DMS114 treated with DMSO at 0.1 percent for 48 hours (cell line): Measurements from ENCODE around the gene TMEM176A.

Source experiments
- DNase-seq: peaks from one replicate; lab custom pipeline; 2025; ENCODE audit not compliant: unreplicated experiment; lab: John Stamatoyannopoulos, UW

Gene TMEM176A

DNA sequence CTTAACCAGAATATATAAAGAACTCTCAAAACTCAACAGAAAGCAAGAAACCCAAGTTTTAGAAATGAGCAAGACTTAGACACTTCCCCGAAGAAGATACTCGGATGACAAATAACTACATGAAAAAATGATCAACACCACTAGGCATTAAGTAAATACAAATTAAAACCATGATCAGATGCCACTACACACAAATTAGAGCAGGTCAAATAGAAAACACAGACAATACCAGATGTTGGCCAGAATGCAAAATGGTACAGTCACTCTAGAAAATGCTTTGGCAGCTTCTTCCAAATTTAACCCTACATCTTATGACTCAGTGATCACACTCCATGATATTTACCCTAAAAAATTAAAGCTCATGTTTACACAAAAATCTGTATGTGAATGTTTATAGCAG, 18.4 kb downstream of the TMEM176A start:
- DNase-seq, result no peak

DNA sequence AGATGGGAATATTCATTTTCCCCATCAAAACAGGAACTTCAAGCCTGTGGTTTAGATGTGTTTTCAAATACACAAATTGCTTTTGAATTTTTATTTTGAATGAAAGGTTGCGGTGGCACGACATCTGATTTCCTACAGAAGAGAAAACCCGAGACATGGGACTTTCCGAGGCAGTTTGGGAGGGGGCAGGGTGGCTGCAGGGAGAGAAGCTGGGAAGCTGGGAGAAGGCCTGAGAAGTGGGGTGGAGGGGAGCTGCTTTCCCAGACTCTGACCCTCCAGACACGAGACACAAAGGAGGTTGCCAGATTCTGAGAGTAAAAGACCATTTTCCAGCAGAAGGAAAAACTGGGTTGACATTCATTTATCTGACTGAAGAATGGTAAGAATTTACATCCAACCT, 19.6 kb downstream of the TMEM176A start:
- no peak for DNase-seq

DNA sequence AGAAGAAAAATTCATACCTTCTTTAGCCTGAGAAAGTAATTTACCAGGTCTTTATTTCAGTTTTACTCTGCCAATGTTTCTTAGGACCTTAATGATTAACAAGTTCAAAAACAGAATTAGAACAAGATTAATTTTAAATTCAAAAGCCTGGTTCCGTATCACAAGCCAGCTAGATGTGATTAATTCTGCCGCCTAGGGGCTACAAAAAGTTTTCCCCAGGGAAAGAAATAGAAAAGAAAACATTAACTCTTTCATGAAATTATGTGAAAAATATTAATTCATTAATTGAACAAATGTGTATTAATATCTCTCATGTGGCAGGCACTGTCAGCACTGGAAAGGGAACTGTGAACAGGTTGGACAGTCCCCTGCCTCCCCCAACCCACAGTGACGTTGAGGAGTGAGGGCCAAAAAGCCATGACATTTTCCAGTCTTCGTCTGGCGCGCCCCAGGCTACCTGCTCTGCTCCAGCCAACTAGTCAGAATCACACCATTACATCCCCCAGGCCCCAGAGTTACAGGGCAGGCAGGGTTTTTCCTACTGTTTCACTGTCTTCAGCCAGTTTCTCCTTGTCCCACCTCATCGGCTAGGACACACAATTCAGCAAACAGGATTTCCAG, 20.1 kb downstream of the TMEM176A start:
- DNase-seq, result no peak

DNA sequence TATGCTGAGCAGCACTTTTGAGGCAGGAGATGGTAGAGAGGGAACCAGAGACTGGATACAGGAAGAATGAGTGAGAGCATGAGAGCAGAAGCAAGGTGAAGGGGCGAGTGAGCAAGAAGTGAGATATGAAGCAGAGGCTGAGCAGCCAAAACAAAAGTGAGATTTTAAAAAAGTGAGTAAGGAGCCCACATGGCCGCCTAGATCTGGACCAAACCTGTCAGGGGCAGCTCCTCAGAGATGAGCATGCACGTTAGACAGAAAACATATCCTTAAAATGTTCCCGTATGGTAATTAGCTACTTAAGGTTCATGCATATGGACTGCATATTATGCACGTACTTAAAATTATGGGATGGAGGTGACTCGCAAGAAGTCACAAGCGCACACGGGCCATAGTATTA, 22.5 kb downstream of the TMEM176A start:
- DNase-seq, result no peak

DNA sequence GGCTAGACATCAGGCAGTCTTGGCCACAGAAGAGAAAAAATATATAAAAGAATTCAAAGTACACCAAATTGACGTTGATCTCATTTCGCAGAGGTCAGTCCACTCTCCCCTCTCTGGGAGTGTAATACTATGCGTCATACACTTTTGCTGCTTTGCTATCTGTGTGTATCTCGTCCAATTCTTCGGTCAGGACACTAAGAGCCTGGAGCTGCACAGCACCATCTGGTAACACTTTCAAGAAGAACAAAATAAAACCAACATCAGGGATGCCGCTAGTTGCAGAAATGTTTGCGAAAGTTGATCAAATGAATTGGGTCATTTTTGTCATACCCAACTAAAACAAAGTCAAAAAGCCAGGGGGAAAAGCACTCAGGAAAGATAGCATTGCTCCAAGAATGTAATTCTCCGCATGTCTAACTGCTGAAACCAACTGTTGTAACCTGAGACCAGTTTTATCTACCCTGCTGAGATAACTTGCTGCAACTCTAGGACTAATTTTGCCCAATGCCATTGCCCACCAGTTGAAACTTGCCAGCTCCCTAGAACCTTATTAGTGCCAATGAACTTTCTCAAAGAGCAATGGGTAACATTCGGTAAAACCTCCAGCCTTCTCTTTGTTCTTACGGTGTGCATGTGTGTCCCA, 23.0 kb downstream of the TMEM176A start:
- DNase-seq, result no peak

DNA sequence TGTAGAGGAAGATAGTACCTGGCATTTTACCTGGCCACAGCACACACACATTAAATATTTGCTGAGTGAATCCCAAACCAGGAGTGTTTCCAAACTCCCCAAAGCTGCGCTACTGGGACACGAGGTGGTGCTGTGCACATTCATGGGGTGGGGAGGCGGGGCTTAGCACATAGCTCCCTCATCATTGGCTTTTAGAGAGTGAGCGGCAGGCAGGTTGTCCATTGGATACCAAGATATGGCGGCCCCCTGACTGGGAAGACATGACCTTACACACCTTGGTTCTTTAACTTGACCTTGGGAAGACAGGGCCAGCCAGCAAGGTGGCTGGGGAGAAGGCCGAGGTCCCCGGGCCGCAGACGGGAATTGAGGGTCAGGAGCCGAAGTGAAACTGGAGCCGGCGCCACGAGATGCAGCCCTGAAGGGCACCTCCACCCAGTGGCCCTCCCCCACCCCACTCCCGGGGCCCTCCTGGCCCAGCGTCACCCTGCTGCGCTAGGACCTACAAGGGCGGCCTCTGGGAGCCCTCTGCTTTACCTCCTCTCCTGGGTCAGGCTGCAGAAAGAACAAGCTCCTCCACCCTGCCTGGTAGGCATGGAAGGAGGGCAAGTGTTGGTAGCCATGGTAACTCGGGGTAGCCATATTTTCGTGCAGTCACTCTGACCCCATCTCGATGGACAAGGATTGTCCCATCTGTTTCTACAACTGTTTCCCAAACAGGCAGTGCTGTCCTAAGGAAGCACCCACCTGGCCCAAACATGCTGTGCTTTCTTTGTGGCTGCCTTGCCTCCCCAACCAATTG, 24.0 kb downstream of the TMEM176A start:
- DNase-seq, result no peak

DNA sequence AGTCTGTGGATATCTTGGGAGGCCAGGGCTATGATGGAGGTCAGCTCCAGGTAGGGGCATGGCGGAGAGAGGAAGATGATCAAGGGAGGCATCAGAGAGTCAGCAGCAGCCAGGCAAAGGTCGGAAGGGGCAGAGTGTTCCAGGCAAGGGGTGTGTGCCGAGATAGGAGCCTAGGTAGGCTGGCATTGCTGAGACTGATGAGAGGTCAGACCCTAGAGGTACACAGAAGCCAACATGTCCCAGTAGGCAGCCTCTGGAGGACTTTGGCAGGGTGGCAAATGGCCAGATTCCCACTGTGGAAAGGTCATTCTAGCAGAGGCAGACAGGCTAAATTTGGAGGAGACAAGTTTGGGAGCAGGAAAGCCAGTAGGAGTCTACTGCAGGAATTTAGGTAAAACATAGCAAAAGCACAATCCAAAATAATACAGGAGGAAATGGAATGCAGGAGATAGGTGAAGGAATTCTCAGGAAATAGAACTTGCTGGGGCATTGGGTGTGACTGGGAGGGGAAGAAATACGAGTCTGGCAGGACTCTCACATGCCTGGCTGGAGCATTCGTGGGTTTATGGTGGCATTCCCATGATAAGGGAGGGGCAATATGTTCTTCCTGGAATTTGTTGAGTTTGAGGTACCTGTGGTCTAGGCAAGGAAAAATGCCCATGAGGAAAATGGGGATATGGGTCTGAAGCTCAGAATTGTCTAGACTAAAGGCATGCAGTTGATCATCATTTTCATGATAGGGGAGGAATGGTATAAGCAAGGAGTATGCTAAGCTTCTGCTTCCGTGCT, 25.7 kb downstream of the TMEM176A start:
- no peak for DNase-seq

DNA sequence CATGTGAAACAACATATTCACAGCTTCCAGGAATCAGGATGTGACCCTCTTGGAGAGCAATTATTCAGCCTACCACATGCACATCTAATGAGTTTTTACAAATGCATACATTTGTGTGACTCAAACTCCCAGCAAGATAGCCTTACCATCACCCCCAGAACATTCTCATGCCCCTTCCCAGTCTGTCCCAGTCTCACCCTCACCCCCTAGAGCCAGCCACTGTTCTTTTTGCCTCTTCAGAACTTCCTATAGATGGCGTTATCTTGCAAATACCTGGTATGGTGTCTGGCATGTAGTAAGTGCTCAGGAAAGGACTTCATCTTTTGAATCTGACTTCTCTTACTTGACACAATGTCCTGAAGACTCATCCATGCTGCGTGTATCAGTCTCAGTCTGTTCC, 27.8 kb downstream of the TMEM176A start:
- DNase-seq, result no peak

DNA sequence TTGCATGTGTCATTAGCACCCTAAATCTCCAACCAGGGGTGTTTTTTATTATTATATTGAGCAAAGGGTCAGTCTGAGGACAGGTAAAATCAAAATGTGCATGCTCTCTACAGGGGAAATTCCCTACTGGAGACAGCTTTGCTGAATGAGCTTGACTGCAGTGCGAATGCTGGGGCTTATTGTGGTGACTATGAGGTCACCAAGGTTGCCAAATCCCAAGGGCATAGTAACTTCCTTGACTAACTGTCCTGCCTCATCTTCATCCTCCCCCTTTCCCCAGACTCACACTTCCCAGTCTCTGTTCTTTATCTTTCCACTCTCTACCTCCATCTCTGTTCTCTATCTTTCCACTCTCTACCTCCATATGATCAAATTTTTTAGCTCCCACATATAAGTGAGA, 28.9 kb downstream of the TMEM176A start:
- no peak for DNase-seq

DNA sequence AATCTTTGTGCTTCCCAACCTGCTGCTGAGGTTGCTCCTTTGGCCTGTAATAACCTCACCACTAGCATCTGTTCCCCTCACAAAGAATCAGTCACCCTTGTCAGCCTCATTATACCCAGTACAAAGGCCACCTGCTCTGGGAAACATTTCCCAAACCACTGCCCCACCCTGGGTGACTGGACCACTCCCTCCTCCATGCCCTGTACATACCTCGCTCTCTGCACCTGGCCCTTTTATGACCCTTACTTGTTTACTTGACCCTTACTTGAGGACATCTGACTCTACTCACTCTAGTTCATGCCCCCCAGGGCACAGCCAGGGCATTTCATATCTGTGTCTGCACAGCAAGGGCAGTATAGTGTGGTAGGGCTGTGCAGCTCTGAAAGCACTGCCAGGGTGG, 30.4 kb downstream of the TMEM176A start:
- no peak for DNase-seq

DNA sequence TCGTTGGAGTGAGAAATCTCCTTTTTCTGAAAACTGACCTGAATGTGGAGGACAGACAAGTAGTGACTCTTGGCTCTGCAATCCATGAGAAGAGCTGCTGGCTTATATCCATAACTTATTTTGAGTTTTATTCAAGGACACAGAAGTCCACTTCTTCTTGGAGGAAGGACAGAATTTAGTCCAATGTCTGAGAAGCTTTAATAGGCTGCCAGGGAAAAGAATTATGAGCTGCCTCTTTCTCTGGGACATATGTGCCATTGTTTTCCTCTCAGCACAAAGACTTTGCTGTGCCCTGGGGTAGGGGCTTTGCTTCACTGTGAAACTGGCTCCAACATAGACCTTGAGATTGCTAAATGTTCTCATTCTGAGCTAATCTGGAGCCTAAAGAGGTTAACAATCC, 31.3 kb downstream of the TMEM176A start:
- no peak for DNase-seq

DNA sequence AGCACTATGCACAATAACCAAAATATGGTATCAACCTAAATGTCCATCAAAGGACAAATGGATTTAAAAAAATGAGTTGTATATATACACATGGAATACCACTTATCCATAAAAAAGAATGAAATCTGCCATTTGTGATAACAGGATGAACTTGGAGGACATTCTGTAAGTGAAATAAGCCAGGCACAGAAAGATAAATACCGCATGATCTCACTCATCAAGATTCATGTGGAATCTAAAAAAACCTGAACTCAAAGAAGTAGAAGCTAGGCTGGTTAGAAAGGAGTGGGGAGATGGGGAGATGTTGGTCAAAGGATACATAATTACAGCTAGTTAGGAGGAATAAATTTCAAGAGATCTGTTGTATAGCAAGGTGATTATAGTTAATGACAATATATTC, 34.5 kb downstream of the TMEM176A start:
- DNase-seq, result no peak

DNA sequence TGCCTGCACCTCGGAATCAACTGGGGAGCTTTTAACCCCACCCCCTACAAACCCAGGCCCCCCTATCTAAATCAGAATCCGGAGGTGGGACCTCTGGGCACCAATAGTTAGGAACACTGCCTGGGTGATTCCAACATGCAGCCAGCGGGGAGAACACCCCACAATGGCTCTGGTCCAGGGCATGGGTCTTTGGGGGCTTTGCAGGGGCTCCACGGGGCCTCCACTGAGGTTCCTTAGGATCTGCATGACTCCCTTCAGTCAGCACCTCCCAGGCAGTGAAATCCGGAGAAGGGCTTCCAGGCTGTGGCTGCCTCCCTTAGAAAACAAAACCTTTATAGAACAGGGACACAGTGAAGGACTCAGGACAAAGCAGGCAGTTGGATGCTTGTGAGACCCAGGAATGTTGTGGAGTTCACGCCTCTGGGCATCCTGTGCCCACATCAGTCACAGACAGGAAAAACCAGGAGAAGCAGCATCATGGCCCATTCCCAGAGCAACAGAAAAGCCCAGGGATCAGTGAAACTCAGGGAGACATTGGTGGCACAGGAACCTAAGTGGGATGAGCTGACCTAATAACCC, 35.2 kb downstream of the TMEM176A start:
- DNase-seq, result no peak

DNA sequence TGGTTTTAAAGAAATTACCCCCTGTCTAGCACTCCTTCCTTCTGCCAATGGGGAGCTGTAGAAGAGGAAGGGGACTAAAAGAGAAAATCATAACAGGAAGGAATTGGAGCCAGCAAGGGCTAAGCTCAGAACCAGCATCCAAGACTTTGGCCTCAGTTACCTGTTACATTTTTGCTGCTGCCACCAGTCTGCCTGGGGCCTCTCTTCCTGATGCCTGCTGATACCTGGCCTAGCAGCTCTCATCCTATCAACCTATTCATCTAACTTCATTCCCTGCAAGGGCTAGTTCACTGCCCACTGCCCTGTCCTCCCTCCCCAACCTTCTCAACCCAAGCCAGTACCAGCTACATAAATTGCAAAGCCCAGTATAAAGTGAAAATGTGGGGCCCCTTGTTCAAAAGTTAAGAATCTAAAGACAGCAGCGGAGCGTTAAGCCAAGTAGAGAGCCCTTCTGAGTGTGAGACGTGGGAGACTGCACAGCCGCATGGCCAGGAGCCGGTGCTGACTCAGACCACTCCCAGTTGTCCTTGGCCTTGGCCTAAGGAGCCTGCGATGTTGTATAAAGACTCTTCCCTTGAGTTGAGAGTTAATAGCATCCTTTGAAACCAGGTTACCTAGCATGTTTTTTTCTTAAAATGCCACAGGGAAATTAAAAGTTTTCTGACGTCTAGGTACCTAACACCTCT, 38.5 kb downstream of the TMEM176A start:
- DNase-seq, result no peak

DNA sequence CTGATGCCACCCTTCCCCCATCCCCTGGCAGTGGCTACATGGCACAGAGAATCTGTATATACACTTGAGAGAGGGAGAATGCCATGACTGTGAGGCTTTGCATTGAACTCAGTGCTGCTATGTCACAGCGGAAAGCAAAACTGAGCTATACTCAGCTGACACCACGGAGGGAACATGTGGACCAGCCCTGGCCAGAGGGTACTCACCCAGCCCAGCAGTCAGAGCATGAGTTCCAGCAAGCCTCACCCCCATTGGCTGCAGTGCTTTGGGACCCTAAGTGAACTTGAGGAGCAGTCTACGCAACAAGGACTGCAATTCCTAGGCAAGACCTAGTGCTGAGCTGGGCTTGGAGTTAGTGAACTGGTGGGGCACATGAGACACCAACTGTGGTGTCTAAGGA, 41.4 kb downstream of the TMEM176A start:
- DNase-seq, result no peak

DNA sequence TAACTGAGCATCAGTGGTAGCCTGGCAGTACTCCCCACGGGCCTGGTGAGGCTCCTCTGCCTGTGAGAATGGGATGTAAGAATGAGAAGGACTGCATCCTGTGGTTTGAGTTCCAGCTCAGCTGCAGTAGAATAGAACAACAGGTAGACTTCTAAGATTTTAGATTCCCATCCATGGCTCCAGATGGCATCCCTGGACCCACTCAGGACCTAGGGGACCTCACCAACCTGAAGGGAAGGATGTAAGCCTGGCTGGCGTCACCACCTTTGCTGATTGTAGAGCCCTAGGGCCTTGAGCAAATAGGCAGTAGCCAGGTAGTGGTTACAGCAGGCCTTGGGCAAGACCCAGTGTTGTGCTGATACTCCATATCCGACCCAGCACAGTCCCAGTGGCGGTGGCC, 42.1 kb downstream of the TMEM176A start:
- DNase-seq, result no peak

DNA sequence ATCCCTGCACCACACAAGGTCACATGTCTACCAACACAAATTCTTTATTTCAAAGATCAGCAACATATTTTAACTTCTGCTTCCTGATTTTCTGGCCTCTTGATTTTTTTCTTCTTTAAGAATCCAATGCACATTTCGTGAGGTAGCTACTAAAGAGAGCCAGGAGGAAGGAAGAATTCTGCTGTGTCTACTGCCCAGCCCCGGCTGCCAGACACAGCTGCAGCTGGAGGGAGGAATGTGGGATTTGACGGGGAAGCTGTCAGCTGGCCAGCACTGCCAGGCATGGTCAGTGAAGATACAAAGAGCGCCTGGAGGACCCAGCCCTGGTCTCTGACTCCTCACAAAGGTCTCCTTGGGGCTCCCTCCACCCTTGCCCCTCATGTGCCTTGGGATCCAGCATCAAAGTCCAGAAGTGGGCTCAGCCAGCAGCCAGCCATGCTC, 44.9 kb downstream of the TMEM176A start:
- DNase-seq, result no peak

DNA sequence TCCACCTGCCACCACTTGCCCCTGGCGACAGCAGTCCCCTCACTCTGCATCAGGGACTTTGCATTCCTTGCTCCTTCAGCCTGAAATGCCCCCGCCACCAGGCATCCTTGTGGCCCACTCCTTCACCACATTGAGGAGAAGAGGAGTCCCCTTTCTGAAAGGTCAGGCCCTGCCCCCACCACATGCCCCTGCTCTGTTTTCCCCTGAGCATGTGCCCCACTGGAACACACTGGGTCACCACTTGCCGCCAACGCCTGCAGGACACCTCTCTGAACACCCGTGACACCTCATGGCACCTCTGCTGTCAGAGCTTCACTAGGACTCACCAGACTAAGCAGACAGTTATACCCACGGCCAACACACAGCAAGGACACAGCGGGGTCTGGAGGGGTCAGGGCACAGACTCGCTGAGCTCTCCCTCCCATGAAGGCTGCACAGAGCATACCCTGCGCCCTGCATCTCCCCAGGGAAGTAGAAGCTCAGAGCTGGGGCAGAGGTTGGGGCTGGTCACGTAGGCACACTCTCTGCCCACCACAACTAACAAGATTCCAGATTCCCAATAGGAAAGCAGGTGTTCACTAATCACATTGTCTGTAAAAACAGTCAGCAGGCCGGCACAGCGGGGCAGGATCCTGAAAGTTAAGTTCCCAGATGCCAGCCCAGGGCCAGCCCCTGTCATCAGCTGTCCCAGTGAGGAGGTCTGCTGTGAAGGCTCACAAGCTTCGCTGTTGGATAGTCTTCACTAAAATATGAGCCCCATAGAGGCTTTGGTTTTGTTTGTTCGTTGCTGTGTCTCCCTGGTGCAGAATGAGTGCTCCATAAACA, 45.9 kb downstream of the TMEM176A start:
- no peak for DNase-seq

DNA sequence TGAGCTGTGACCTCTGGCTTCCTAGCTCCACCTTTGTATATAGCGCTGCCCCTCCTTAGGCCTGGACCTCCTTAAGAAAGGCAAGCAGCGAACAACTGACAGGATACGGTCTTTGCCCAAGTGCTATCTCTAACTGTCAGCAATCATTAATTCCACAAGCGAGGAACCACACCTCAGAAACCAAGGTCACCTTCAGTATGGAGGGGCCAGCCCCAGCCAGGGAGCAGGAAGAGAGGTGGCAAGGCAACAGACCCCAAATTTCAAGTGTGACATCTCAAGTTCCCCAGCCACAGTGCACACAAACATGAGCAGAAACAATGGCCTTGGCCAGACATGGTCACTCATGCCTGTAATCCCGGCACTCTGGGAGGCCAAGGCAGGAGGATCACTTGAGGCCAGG, 47.0 kb downstream of the TMEM176A start:
- DNase-seq, result no peak

DNA sequence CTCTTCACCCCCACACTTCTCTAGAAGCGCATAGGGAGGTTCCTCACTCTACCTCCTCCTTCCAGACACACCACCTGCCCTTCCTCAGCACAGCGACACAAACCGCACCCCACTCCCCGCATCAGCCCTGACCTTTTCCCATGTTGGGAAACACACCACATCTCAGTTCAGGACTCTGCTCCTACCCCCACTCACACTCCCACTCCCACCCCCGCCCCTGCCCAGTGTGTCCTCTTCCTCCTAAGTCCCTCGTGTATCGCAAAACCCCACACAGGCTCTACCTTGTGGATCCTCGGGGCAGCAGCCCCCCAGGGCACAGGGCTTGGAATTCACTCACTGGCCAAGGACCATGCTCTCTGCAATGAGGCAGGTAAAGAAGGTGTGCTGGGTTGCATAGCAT, 47.5 kb downstream of the TMEM176A start:
- no peak for DNase-seq
